G401 (cell line): ENCODE measurements around the gene SMIM15. TPM values are rescaled to one million over a fixed set of nuclear protein-coding genes. Genes with fewer than 3 reads are reported as not detected.
"Not testable (repeated sequence)": the region's sequence is repeated elsewhere in the genome, so short reads cannot be mapped to it uniquely, and the experiment has no call there.

Source experiments
- DNase-seq: peaks from one replicate; pipeline ENCODE4 v3.0.0-alpha.2; 2015; ENCODE audit warnings: low spot score
- in situ Hi-C: cut with HindIII; loops from 2 replicates; pipeline ENCODE4 v1.10.0; 2016; ENCODE audit warnings: low sequenced_read_pairs, mixed read lengths
- total RNA-seq: library from RNA; depleted of rRNA; stranded (reverse); fragments of >200 nt; shearing (Covaris generic); gene quantifications from 2 replicates; pipeline ENCODE4 v1.2.3, GENCODE V29; 2014; rRNA removed

Gene SMIM15
- 26.6 and 78.5 TPM in 2 replicates for total RNA-seq

- DNase-seq = peak; percentile 85
- in situ Hi-C loops = no loop called here
Measured at GRCh38 chr5:61162010-61162831, at the start of gene SMIM15. Gene SMIM15 (minus strand): TSS chr5:61162468. CDS start chr5:61160171, 2,297 bp downstream.

- in situ Hi-C loops = no loop called here
- no peak for DNase-seq
Measured at GRCh38 chr5:61207884-61208283, 45.6 kb upstream of the SMIM15 start.

GRCh38 chr5:61205013-61205412, 42.7 kb upstream of the SMIM15 start:
- no peak for DNase-seq
- in situ Hi-C loops = no loop called here

- no peak for DNase-seq
- in situ Hi-C loops = no loop called here
Measured at GRCh38 chr5:61202213-61202612, 39.9 kb upstream of the SMIM15 start.

- in situ Hi-C loops = no loop called here
- no peak for DNase-seq
Measured at GRCh38 chr5:61200582-61201155, 38.4 kb upstream of the SMIM15 start.

GRCh38 chr5:61198606-61199005, 36.3 kb upstream of the SMIM15 start:
- in situ Hi-C loops = no loop called here
- no peak for DNase-seq

GRCh38 chr5:61187826-61188225, 25.6 kb upstream of the SMIM15 start:
- DNase-seq, in situ Hi-C loops: not testable (repeated sequence)

- DNase-seq, in situ Hi-C loops: not testable (repeated sequence)
Measured at GRCh38 chr5:61187352-61187751, 25.1 kb upstream of the SMIM15 start.

- DNase-seq = no peak
- in situ Hi-C loops = no loop called here
Measured at GRCh38 chr5:61186634-61187033, 24.4 kb upstream of the SMIM15 start.

- DNase-seq = no peak
- in situ Hi-C loops = no loop called here
Measured at GRCh38 chr5:61184708-61185107, 22.4 kb upstream of the SMIM15 start.

- no peak for DNase-seq
- in situ Hi-C loops = no loop called here
Measured at GRCh38 chr5:61183538-61183937, 21.3 kb upstream of the SMIM15 start.

- in situ Hi-C loops = no loop called here
Measured at GRCh38 chr5:61182449-61182848, 20.2 kb upstream of the SMIM15 start.

GRCh38 chr5:61180886-61181285, 18.6 kb upstream of the SMIM15 start:
- no peak for DNase-seq

More at GRCh38 chr5:61182449-61182848, 20.2 kb upstream of the SMIM15 start:
- DNase-seq = no peak

GRCh38 chr5:61178702-61179101, 16.4 kb upstream of the SMIM15 start:
- no peak for DNase-seq
- in situ Hi-C loops = no loop called here

More at GRCh38 chr5:61180886-61181285, 18.6 kb upstream of the SMIM15 start:
- in situ Hi-C loops = no loop called here

- in situ Hi-C loops = no loop called here
- no peak for DNase-seq
Measured at GRCh38 chr5:61177716-61178115, 15.4 kb upstream of the SMIM15 start.

- in situ Hi-C loops = no loop called here
- DNase-seq = no peak
Measured at GRCh38 chr5:61177070-61177469, 14.8 kb upstream of the SMIM15 start.

- in situ Hi-C loops = no loop called here
Measured at GRCh38 chr5:61176631-61177030, 14.4 kb upstream of the SMIM15 start.

GRCh38 chr5:61171479-61171878, 9.2 kb upstream of the SMIM15 start:
- no peak for DNase-seq
- in situ Hi-C loops = no loop called here

More at GRCh38 chr5:61176631-61177030, 14.4 kb upstream of the SMIM15 start:
- DNase-seq = no peak

- in situ Hi-C loops = no loop called here
Measured at GRCh38 chr5:61168951-61169350, 6.7 kb upstream of the SMIM15 start.

GRCh38 chr5:61167382-61167781, 5.1 kb upstream of the SMIM15 start:
- in situ Hi-C loops = no loop called here
- no peak for DNase-seq

More at GRCh38 chr5:61168951-61169350, 6.7 kb upstream of the SMIM15 start:
- DNase-seq = no peak
